HG03280 (cell line): ENCODE results near the gene DIO2.

ENCODE experiments used
- ATAC-seq: cut with Tn5 transposase; IDR thresholded peaks from one replicate; pipeline ENCODE4 v1.9.1; 2021; ENCODE audit warnings: mild to moderate bottlenecking, moderate library complexity; ENCODE audit not compliant: unreplicated experiment

The DIO2 gene

GRCh38 chr14:80211153-80212022 is at the start of gene DIO2:
DIO2 (minus strand) TSS chr14:80211504; CDS start chr14:80211472, 32 bp downstream.
- no peak for ATAC-seq

GRCh38 chr14:80260645-80261044 is 49.3 kb upstream of the DIO2 start:
- no peak for ATAC-seq

- no peak for ATAC-seq
These were observed 28.3 kb upstream of the DIO2 start for GRCh38 chr14:80239631-80240030.

GRCh38 chr14:80237143-80237542 is 25.8 kb upstream of the DIO2 start:
- no peak for ATAC-seq

- no peak for ATAC-seq
These were observed 22.3 kb upstream of the DIO2 start for GRCh38 chr14:80233470-80234089.

- ATAC-seq = no peak
These were observed 20.4 kb upstream of the DIO2 start for GRCh38 chr14:80231702-80232101.

GRCh38 chr14:80223696-80224465 is 12.6 kb upstream of the DIO2 start:
- no peak for ATAC-seq

- ATAC-seq = no peak
These were observed 5.5 kb upstream of the DIO2 start for GRCh38 chr14:80216818-80217217.

GRCh38 chr14:80215756-80216581 is 4.7 kb upstream of the DIO2 start:
- ATAC-seq = no peak

GRCh38 chr14:80215081-80215480 is 3.8 kb upstream of the DIO2 start:
- ATAC-seq = no peak

GRCh38 chr14:80213602-80214001 is 2.3 kb upstream of the DIO2 start:
- peak; percentile 74 for ATAC-seq

GRCh38 chr14:80212023-80212397 is 706 bp upstream of the DIO2 start:
- ATAC-seq = no peak

GRCh38 chr14:80208461-80208860 is 2.8 kb downstream of the DIO2 start:
- ATAC-seq = no peak

- ATAC-seq = no peak
These were observed 4.8 kb downstream of the DIO2 start for GRCh38 chr14:80206351-80207080.

GRCh38 chr14:80202888-80203562 is 8.3 kb downstream of the DIO2 start:
- ATAC-seq = no peak

- no peak for ATAC-seq
These were observed 11.2 kb downstream of the DIO2 start for GRCh38 chr14:80200093-80200492.

- no peak for ATAC-seq
These were observed 22.7 kb downstream of the DIO2 start for GRCh38 chr14:80188571-80188970.

- no peak for ATAC-seq
These were observed 25.0 kb downstream of the DIO2 start for GRCh38 chr14:80186301-80186800.

- ATAC-seq = no peak
These were observed 34.4 kb downstream of the DIO2 start for GRCh38 chr14:80176893-80177292.
